SK-N-MC (cell line): ENCODE data around the gene RPL15.

Source experiments
- EZH2 ChIP-seq: fragments of 200-600 bp; sonication (generic); IDR thresholded peaks from one replicate; pipeline ENCODE4 v1.6.1; 2017; ENCODE audit warnings: antibody characterized with exemption
- FOXP2 ChIP-seq: optimal IDR thresholded peaks from 2 replicates; pipeline ENCODE3; 2011; ENCODE audit warnings: mild to moderate bottlenecking, moderate library complexity; ENCODE audit not compliant: insufficient read depth; ENCODE audit errors: extremely low read length, control extremely low read depth
- POLR2AphosphoS5 ChIP-seq: IDR thresholded peaks from 2 replicates; pipeline ENCODE4 v1.6.1; 2012; ENCODE audit warnings: mild to moderate bottlenecking, low read depth, low read length, borderline replicate concordance

GRCh38 chr3:23867838-23868237, 49.1 kb upstream of the RPL15 start:
- TF ChIP-seq EZH2 (no peak), POLR2AphosphoS5 (no peak), FOXP2 (no peak)
